ENCODE data around the gene ULK2. TPM values are rescaled to one million over a fixed set of nuclear protein-coding genes. Genes with fewer than 3 reads are reported as not detected.
"Not testable (repeated sequence)": the region's sequence is repeated elsewhere in the genome, so short reads cannot be mapped to it uniquely, and the experiment has no call there.

The ULK2 gene
- 1 to 10 TPM; 7.5 to 8.6 TPM for total RNA-seq

GRCh38 chr17:19867329-19868078 lies at the start of gene ULK2:
Gene ULK2, minus strand, starts transcription at chr17:19867936. Its CDS starts 519 bp downstream, at chr17:19867417.
- ATAC-seq (peak; percentile 87 to 88), DNase-seq (ENCODE audit: low spot score) (peak; percentile 65)
- H3K9me3 Mint-ChIP-seq, result no peaks in the 10 kb centered on the region
- H3K4me3 Mint-ChIP-seq, result peak within 1 kb of the TSS; percentile 81
- no peaks in the 10 kb centered on the region for H3K27me3 Mint-ChIP-seq
- peaks cover 0 to 7% of the 10 kb centered on the region in 2 donors for H3K4me1 Mint-ChIP-seq (ENCODE audit: low read depth in 2 of 2)
- H3K36me3 Mint-ChIP-seq, result no peaks in the 10 kb centered on the region
- no peak within 1 kb of the TSS for H3K27ac Mint-ChIP-seq

- Mint-ChIP-seq H3K36me3 (peaks cover 12% of the 10 kb centered on the region), H3K9me3 (no peaks in the 10 kb centered on the region), H3K27me3 (no peaks in the 10 kb centered on the region), H3K4me1 (ENCODE audit: low read depth in 2 of 2) (peaks cover 0 to 8% of the 10 kb centered on the region in 2 donors), H3K4me3 (no peak overlapping the region), H3K27ac (peak overlapping the region in 1 of 2 donors; percentile 27)
- ATAC-seq (no peak), DNase-seq (ENCODE audit: low spot score) (no peak)
Observed at GRCh38 chr17:19915245-19915978, 47.7 kb upstream of the ULK2 start.

GRCh38 chr17:19911033-19911432 lies 43.3 kb upstream of the ULK2 start:
- no peaks in the 10 kb centered on the region for H3K27me3 Mint-ChIP-seq
- no peak overlapping the region for H3K27ac Mint-ChIP-seq
- no peak for DNase-seq (ENCODE audit: low spot score)
- peaks cover 22% of the 10 kb centered on the region for H3K36me3 Mint-ChIP-seq
- ATAC-seq, result no peak
- peaks cover 0 to 8% of the 10 kb centered on the region in 2 donors for H3K4me1 Mint-ChIP-seq (ENCODE audit: low read depth in 2 of 2)
- no peaks in the 10 kb centered on the region for H3K9me3 Mint-ChIP-seq
- no peak overlapping the region for H3K4me3 Mint-ChIP-seq

- H3K4me3 Mint-ChIP-seq, result no peak overlapping the region
- H3K36me3 Mint-ChIP-seq, result peaks cover 16% of the 10 kb centered on the region
- peak overlapping the region in 1 of 2 donors; percentile 47 for H3K27ac Mint-ChIP-seq
- no peak for DNase-seq (ENCODE audit: low spot score)
- no peaks in the 10 kb centered on the region for H3K4me1 Mint-ChIP-seq (ENCODE audit: low read depth in 2 of 2)
- H3K9me3 Mint-ChIP-seq, result no peaks in the 10 kb centered on the region
- no peak for ATAC-seq
- no peaks in the 10 kb centered on the region for H3K27me3 Mint-ChIP-seq
Observed at GRCh38 chr17:19909139-19909538, 41.4 kb upstream of the ULK2 start.

- ATAC-seq, result no peak
- Mint-ChIP-seq H3K27ac (no peak overlapping the region), H3K4me1 (ENCODE audit: low read depth in 2 of 2) (no peaks in the 10 kb centered on the region), H3K36me3 (peaks cover 23% of the 10 kb centered on the region), H3K27me3 (no peaks in the 10 kb centered on the region), H3K4me3 (no peak overlapping the region), H3K9me3 (no peaks in the 10 kb centered on the region)
- no peak for DNase-seq (ENCODE audit: low spot score)
Observed at GRCh38 chr17:19905502-19905901, 37.8 kb upstream of the ULK2 start.

- DNase-seq (ENCODE audit: low spot score) (no peak), ATAC-seq (no peak)
- Mint-ChIP-seq H3K27ac (no peak overlapping the region), H3K4me3 (no peak overlapping the region), H3K9me3 (no peaks in the 10 kb centered on the region), H3K4me1 (ENCODE audit: low read depth in 2 of 2) (no peaks in the 10 kb centered on the region), H3K27me3 (no peaks in the 10 kb centered on the region), H3K36me3 (peaks cover 19% of the 10 kb centered on the region)
Observed at GRCh38 chr17:19904924-19905323, 37.2 kb upstream of the ULK2 start.

- Mint-ChIP-seq H3K4me3 (no peak overlapping the region), H3K27ac (no peak overlapping the region), H3K4me1 (ENCODE audit: low read depth in 2 of 2) (no peaks in the 10 kb centered on the region), H3K36me3 (peaks cover 17% of the 10 kb centered on the region), H3K27me3 (no peaks in the 10 kb centered on the region), H3K9me3 (no peaks in the 10 kb centered on the region)
- ATAC-seq (no peak), DNase-seq (ENCODE audit: low spot score) (no peak)
Observed at GRCh38 chr17:19904412-19904811, 36.7 kb upstream of the ULK2 start.

- Mint-ChIP-seq H3K4me3 (no peak overlapping the region), H3K27me3 (no peaks in the 10 kb centered on the region), H3K36me3 (peaks cover 7% of the 10 kb centered on the region), H3K9me3 (no peaks in the 10 kb centered on the region), H3K4me1 (ENCODE audit: low read depth in 2 of 2) (peaks cover 0 to 8% of the 10 kb centered on the region in 2 donors), H3K27ac (no peak overlapping the region)
- DNase-seq (ENCODE audit: low spot score) (no peak), ATAC-seq (no peak)
Observed at GRCh38 chr17:19900809-19901208, 33.1 kb upstream of the ULK2 start.

- Mint-ChIP-seq H3K9me3 (no peaks in the 10 kb centered on the region), H3K4me1 (ENCODE audit: low read depth in 2 of 2) (peaks cover 0 to 8% of the 10 kb centered on the region in 2 donors), H3K27me3 (no peaks in the 10 kb centered on the region), H3K27ac (peak overlapping the region in 1 of 2 donors; percentile 12), H3K4me3 (no peak overlapping the region), H3K36me3 (no peaks in the 10 kb centered on the region)
- DNase-seq (ENCODE audit: low spot score) (no peak), ATAC-seq (no peak)
Observed at GRCh38 chr17:19897903-19898302, 30.2 kb upstream of the ULK2 start.

- no peaks in the 10 kb centered on the region for H3K9me3 Mint-ChIP-seq
- ATAC-seq (no peak), DNase-seq (ENCODE audit: low spot score) (no peak)
- no peaks in the 10 kb centered on the region for H3K36me3 Mint-ChIP-seq
- H3K4me1 Mint-ChIP-seq (ENCODE audit: low read depth in 2 of 2), result peaks cover 0 to 8% of the 10 kb centered on the region in 2 donors
- peak overlapping the region in 1 of 2 donors; percentile 12 for H3K27ac Mint-ChIP-seq
- no peaks in the 10 kb centered on the region for H3K27me3 Mint-ChIP-seq
- H3K4me3 Mint-ChIP-seq, result no peak overlapping the region
Observed at GRCh38 chr17:19897090-19897837, 29.5 kb upstream of the ULK2 start.

GRCh38 chr17:19896679-19897078 lies 28.9 kb upstream of the ULK2 start:
- Mint-ChIP-seq H3K27me3 (no peaks in the 10 kb centered on the region), H3K36me3 (no peaks in the 10 kb centered on the region), H3K9me3 (no peaks in the 10 kb centered on the region), H3K4me1 (ENCODE audit: low read depth in 2 of 2) (peaks cover 0 to 8% of the 10 kb centered on the region in 2 donors), H3K4me3 (no peak overlapping the region), H3K27ac (peak overlapping the region in 1 of 2 donors; percentile 12)
- ATAC-seq (no peak), DNase-seq (ENCODE audit: low spot score) (no peak)

- not testable (repeated sequence) for H3K27ac Mint-ChIP-seq; DNase-seq (ENCODE audit: low spot score); H3K9me3 Mint-ChIP-seq
Observed at GRCh38 chr17:19890554-19890953, 22.8 kb upstream of the ULK2 start.

GRCh38 chr17:19890001-19890400 lies 22.3 kb upstream of the ULK2 start:
- H3K4me1 Mint-ChIP-seq (ENCODE audit: low read depth in 2 of 2); H3K27ac Mint-ChIP-seq; H3K4me3 Mint-ChIP-seq; DNase-seq (ENCODE audit: low spot score); ATAC-seq; H3K36me3 Mint-ChIP-seq; H3K9me3 Mint-ChIP-seq; H3K27me3 Mint-ChIP-seq: not testable (repeated sequence)

More at GRCh38 chr17:19890554-19890953, 22.8 kb upstream of the ULK2 start:
- H3K27me3 Mint-ChIP-seq; ATAC-seq; H3K36me3 Mint-ChIP-seq; H3K4me3 Mint-ChIP-seq; H3K4me1 Mint-ChIP-seq (ENCODE audit: low read depth in 2 of 2): not testable (repeated sequence)

- Mint-ChIP-seq H3K27me3 (no peaks in the 10 kb centered on the region), H3K36me3 (no peaks in the 10 kb centered on the region), H3K4me1 (ENCODE audit: low read depth in 2 of 2) (no peaks in the 10 kb centered on the region), H3K9me3 (no peaks in the 10 kb centered on the region), H3K4me3 (no peak overlapping the region), H3K27ac (no peak overlapping the region)
- DNase-seq (ENCODE audit: low spot score) (no peak), ATAC-seq (no peak)
Observed at GRCh38 chr17:19886116-19886515, 18.4 kb upstream of the ULK2 start.

All from natural killer cell treated with Interleukin-12 subunit alpha and Interleukin-12 subunit beta and Interleukin-15 and Interleukin-18, amount 100 ng/mL, for 72 hours (primary cell).